HG03139 (cell line): ENCODE data around the gene NOP14.
A peak's percentile ranks its signal among the peaks of the same experiment; 100 is the strongest.
"Not testable (repeated sequence)": the region's sequence is repeated elsewhere in the genome, so short reads cannot be mapped to it uniquely, and the experiment has no call there.

Experiments used
- ATAC-seq: cut with Tn5 transposase; IDR thresholded peaks from one replicate; pipeline ENCODE4 v1.9.1; 2021; ENCODE audit not compliant: unreplicated experiment

NOP14 gene

GRCh38 chr4:2943364-2944090 lies 19.7 kb downstream of the NOP14 start:
- no peak for ATAC-seq

GRCh38 chr4:2942532-2943363 lies 20.5 kb downstream of the NOP14 start:
- ATAC-seq: no peak

GRCh38 chr4:2942037-2942531 lies 21.1 kb downstream of the NOP14 start:
- no peak for ATAC-seq

GRCh38 chr4:2941138-2942036 lies 21.8 kb downstream of the NOP14 start:
- ATAC-seq: no peak

- ATAC-seq: no peak
Observed at GRCh38 chr4:2940267-2941137, 22.7 kb downstream of the NOP14 start.

- ATAC-seq: no peak
Observed at GRCh38 chr4:2939383-2940243, 23.6 kb downstream of the NOP14 start.

GRCh38 chr4:2938906-2939305 lies 24.3 kb downstream of the NOP14 start:
- ATAC-seq: no peak

GRCh38 chr4:2938411-2938810 lies 24.8 kb downstream of the NOP14 start:
- not testable (repeated sequence) for ATAC-seq

- no peak for ATAC-seq
Observed at GRCh38 chr4:2937986-2938385, 25.2 kb downstream of the NOP14 start.

GRCh38 chr4:2937146-2937857 lies 25.9 kb downstream of the NOP14 start:
- ATAC-seq: no peak

- no peak for ATAC-seq
Observed at GRCh38 chr4:2936773-2937145, 26.4 kb downstream of the NOP14 start.

- ATAC-seq: no peak
Observed at GRCh38 chr4:2935762-2936743, 27.2 kb downstream of the NOP14 start.

- peak; percentile 37 for ATAC-seq
Observed at GRCh38 chr4:2934813-2935761, 28.1 kb downstream of the NOP14 start.

- ATAC-seq: no peak
Observed at GRCh38 chr4:2934077-2934812, 29.0 kb downstream of the NOP14 start.

GRCh38 chr4:2933566-2934076 lies 29.6 kb downstream of the NOP14 start:
- ATAC-seq: no peak
